Prostate gland (tissue), 2 donors: ENCODE data around the gene SUPV3L1. TPM values are rescaled to one million over a fixed set of nuclear protein-coding genes. Genes with fewer than 3 reads are reported as not detected.

Experiments
- DNase-seq: peaks from one replicate; pipeline ENCODE4 v3.0.0-alpha.2; 2019; ENCODE audit warnings: low spot score
- H3K27ac ChIP-seq, 2 donors: fragments of 200-600 bp; sonication (generic); 2 replicates each; pipeline ENCODE4 v1.5.1; 2017 to 2019
- H3K27me3 ChIP-seq: fragments of 200-600 bp; sonication (generic); replicated peaks from 2 replicates; pipeline ENCODE4 v1.5.1; 2019; ENCODE audit not compliant: insufficient read depth
- H3K36me3 ChIP-seq, 2 donors: fragments of 200-600 bp; sonication (generic); 1 replicate in 1 of 2; 2 replicates in 1 of 2; pipeline versions ENCODE4 v1.5.1 to v1.8.1; 2017 to 2019
- H3K4me1 ChIP-seq: fragments of 200-600 bp; sonication (generic); replicated peaks from 2 replicates; pipeline ENCODE4 v1.5.1; 2019
- H3K4me3 ChIP-seq, 2 donors: fragments of 200-600 bp; sonication (generic); 2 replicates each; pipeline ENCODE4 v1.5.1; 2017 to 2019
- H3K9me3 ChIP-seq: fragments of 200-600 bp; sonication (generic); 2 replicates; pipeline ENCODE4 v1.5.1; 2017
- CTCF ChIP-seq, 4 experiments: fragments of 200-600 bp in 2 of 4; fragments of 450-650 bp in 2 of 4; sonication (generic) in 2 of 4; IDR thresholded peaks; 1 replicate in 3 of 4; 2 replicates in 1 of 4; pipeline ENCODE4 v1.5.1; 2016 to 2019; ENCODE audit warnings: antibody characterized with exemption in 4 of 4, mild to moderate bottlenecking in 2 of 4, moderate library complexity in 2 of 4
- POLR2A ChIP-seq: fragments of 450-650 bp; IDR thresholded peaks from one replicate; pipeline ENCODE4 v1.6.1; 2016; ENCODE audit warnings: antibody characterized with exemption, mild to moderate bottlenecking
- POLR2AphosphoS5 ChIP-seq: sonication (generic); formaldehyde crosslinking; IDR thresholded peaks from one replicate; pipeline ENCODE4 v1.6.1; 2017; ENCODE audit warnings: antibody characterized with exemption
- WGBS: methylation state at CpG from one replicate; pipeline ENCODE4 v1.1.5; 2018; 5-methylcytosine and 5-hydroxymethylcytosine counted together
- intact Hi-C: fragments of 100-400 bp; cut with DNase I; formaldehyde crosslinking; loops from one replicate; pipeline ENCODE4 v1.14.2; 2022
- total RNA-seq, 2 donors: library from RNA; depleted of rRNA; stranded (reverse); fragments of >200 nt; gene quantifications; one replicate each; pipeline ENCODE4 v1.1.0, GENCODE V29; 2016

Gene SUPV3L1
- total RNA-seq, 2 donors from 2014 or later = 18.5 to 37.0 TPM

GRCh38 chr10:69239136-69239535 is 59.1 kb downstream of the SUPV3L1 start:
- Histone ChIP-seq H3K4me1 (no peaks in the 10 kb centered on the region), H3K36me3 (no peaks in the 10 kb centered on the region), H3K4me3 (no peak overlapping the region), H3K27ac (no peak overlapping the region), H3K9me3 (no peaks in the 10 kb centered on the region), H3K27me3 (no peaks in the 10 kb centered on the region)
- intact Hi-C loops = loop anchor here (5.0 kb wide), 3 partner anchors 78 to 403 kb away; no protein-coding TSS in a partner anchor
- TF ChIP-seq CTCF (IDR thresholded peaks at IDR 0.05) (no peak), POLR2AphosphoS5 (no peak), POLR2A (no peak)
- no peak for DNase-seq
- WGBS = 70% methylated on average over 5 of the region's 5 CpGs

DNA sequence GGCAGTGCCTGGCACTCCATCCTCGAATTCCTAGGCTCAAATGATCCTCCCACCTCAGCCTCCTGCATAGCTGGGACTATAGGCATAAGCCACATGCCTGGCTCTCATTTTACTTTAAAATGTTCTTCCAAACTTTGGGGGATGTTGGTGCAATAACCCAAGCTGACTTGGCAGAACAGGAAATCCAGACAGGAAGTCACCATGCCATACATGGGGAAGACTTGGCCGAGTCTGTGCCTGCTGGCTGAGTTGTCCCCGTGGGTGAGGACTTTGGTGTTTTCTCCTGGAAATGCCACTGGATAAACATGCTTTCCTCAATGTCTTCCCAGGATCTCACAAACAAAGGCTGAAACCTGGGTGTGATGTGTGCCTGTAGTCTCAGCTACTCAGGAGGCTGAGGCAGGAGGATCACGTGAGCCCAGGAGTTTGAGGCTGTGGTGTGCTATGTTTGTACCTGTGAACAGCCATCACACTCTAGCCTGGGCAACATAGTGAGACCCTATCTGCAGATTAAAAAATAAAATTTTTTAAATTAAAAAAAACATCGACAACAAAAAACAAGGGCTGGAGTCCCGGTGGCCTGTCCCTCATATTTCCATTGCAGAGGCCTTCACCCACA is 59.9 kb downstream of the SUPV3L1 start:
- DNase-seq = no peak
- Histone ChIP-seq H3K27ac (no peak overlapping the region), H3K4me3 (no peak overlapping the region), H3K27me3 (no peaks in the 10 kb centered on the region), H3K9me3 (no peaks in the 10 kb centered on the region), H3K36me3 (no peaks in the 10 kb centered on the region), H3K4me1 (no peaks in the 10 kb centered on the region)
- intact Hi-C loops = loop anchor here (5.0 kb wide), 3 partner anchors 77 to 402 kb away; no protein-coding TSS in a partner anchor
- TF ChIP-seq CTCF (IDR thresholded peaks at IDR 0.05) = no peak
- no peak for TF ChIP-seq POLR2A
- no peak for TF ChIP-seq POLR2AphosphoS5
- 65% methylated on average over 6 of the region's 6 CpGs for WGBS

GRCh38 chr10:69240455-69240854 is 60.4 kb downstream of the SUPV3L1 start:
- Histone ChIP-seq H3K27me3 (no peaks in the 10 kb centered on the region), H3K4me3 (no peak overlapping the region), H3K4me1 (no peaks in the 10 kb centered on the region), H3K9me3 (no peaks in the 10 kb centered on the region), H3K36me3 (no peaks in the 10 kb centered on the region), H3K27ac (no peak overlapping the region)
- no peak for DNase-seq
- WGBS = 96% methylated on average over 11 of the region's 11 CpGs
- TF ChIP-seq CTCF (IDR thresholded peaks at IDR 0.05) = no peak
- TF ChIP-seq POLR2AphosphoS5 = no peak
- TF ChIP-seq POLR2A = no peak
- intact Hi-C loops = no loop called here

- Histone ChIP-seq H3K9me3 (no peaks in the 10 kb centered on the region), H3K36me3 (no peaks in the 10 kb centered on the region), H3K4me3 (no peak overlapping the region), H3K4me1 (no peaks in the 10 kb centered on the region), H3K27ac (no peak overlapping the region), H3K27me3 (no peaks in the 10 kb centered on the region)
- DNase-seq = no peak
- intact Hi-C loops = no loop called here
- 86% methylated on average over 7 of the region's 7 CpGs for WGBS
- TF ChIP-seq POLR2A (no peak), CTCF (IDR thresholded peaks at IDR 0.05) (no peak), POLR2AphosphoS5 (no peak)
These were observed 61.5 kb downstream of the SUPV3L1 start for GRCh38 chr10:69241575-69241974.
